Peyer's patch (tissue), 4 donors: Measurements from ENCODE around the gene CRELD2. TPM values are rescaled to one million over a fixed set of nuclear protein-coding genes. Genes with fewer than 3 reads are reported as not detected.

Source experiments
- DNase-seq, 3 donors: peaks; one replicate each; pipeline ENCODE4 v3.0.0-alpha.2; 2017 to 2019
- H3K27ac ChIP-seq, 4 donors: fragments of 200-600 bp; sonication (generic); one replicate each; pipeline ENCODE4 v1.5.1; 2016 to 2019
- H3K27me3 ChIP-seq, 2 donors: fragments of 200-600 bp; sonication (generic); one replicate each; pipeline ENCODE4 v1.5.1; 2019
- H3K36me3 ChIP-seq, 3 donors: fragments of 200-600 bp; sonication (generic); one replicate each; pipeline ENCODE4 v1.5.1; 2016 to 2019
- H3K4me1 ChIP-seq, 4 donors: fragments of 200-600 bp; sonication (generic); one replicate each; pipeline ENCODE4 v1.5.1; 2016 to 2019
- H3K4me3 ChIP-seq, 4 donors: fragments of 200-600 bp; sonication (generic); 1 replicate in 3 of 4; 2 replicates in 1 of 4; pipeline ENCODE4 v1.5.1; 2016 to 2019; ENCODE audit warnings: mild to moderate bottlenecking in 1 of 4
- H3K9me3 ChIP-seq, 4 donors: fragments of 200-600 bp; sonication (generic); one replicate each; pipeline ENCODE4 v1.5.1; 2016 to 2019; ENCODE audit warnings: mild to moderate bottlenecking in 1 of 4
- POLR2A ChIP-seq, 2 donors: fragments of 450-650 bp; IDR thresholded peaks; one replicate each; pipeline ENCODE4 v1.5.1; 2017; ENCODE audit warnings: antibody characterized with exemption in 2 of 2, mild to moderate bottlenecking in 2 of 2, moderate library complexity in 2 of 2
- total RNA-seq, 4 donors: library from RNA; depleted of rRNA; stranded (reverse); fragments of >200 nt; gene quantifications; one replicate each; pipeline ENCODE4 v1.1.0, GENCODE V29; 2016
- TF ChIP-seq, protein P1 (sequence below), 6 experiments: fragments of 450-650 bp in 4 of 6; fragments of 200-600 bp in 2 of 6; sonication (generic) in 1 of 6; IDR thresholded peaks; one replicate each; pipeline ENCODE4 v1.5.1; 2017 to 2019; ENCODE audit warnings: antibody characterized with exemption in 6 of 6, mild to moderate bottlenecking in 3 of 6, moderate library complexity in 1 of 6

The CRELD2 gene
- total RNA-seq, 4 donors from 2014 or later: 33.3 to 52.0 (median 41.1) TPM

DNA sequence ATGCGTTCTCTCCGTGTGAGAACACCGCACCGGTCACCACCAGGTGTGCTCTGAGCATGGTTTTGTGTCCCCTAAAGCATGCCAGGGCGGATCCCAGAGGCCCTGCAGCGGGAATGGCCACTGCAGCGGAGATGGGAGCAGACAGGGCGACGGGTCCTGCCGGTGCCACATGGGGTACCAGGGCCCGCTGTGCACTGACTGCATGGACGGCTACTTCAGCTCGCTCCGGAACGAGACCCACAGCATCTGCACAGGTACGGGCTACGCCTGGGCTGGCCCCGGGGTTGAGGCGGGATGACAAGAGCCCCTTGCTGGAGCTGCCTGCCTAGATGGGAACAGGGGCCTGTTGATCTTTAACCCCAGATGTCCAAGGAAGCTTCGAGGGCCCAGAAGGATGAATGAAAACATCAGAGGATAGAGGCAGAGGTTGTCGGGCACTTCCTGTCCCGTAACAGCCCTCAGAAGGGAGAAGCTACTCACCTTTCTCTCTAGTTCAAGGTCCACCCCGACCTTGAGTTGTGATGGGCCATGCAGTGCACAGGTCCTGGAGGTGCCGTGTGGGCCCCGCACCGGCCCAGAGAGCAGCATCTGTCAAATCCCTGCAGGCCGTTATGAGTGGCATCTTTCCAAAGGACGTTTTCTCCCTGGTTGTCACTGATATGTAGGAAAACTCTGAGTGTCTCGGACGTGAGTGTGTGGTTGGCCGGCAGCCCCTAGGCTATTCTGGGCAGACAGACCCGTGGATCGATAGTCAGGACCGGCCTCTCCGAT is 3.3 kb downstream of the CRELD2 start:
- Histone ChIP-seq H3K4me1 (peaks cover 4 to 16% (median 9%) of the 10 kb centered on the region in 4 donors), H3K36me3 (peaks cover 0 to 15% (median 0%) of the 10 kb centered on the region in 3 donors), H3K27ac (no peak overlapping the region), H3K4me3 (no peak overlapping the region), H3K27me3 (no peaks in the 10 kb centered on the region), H3K9me3 (no peaks in the 10 kb centered on the region)
- no peak for DNase-seq
- no peak for TF ChIP-seq POLR2A (IDR thresholded peaks at IDR 0.05)
- TF ChIP-seq, protein P1, sequence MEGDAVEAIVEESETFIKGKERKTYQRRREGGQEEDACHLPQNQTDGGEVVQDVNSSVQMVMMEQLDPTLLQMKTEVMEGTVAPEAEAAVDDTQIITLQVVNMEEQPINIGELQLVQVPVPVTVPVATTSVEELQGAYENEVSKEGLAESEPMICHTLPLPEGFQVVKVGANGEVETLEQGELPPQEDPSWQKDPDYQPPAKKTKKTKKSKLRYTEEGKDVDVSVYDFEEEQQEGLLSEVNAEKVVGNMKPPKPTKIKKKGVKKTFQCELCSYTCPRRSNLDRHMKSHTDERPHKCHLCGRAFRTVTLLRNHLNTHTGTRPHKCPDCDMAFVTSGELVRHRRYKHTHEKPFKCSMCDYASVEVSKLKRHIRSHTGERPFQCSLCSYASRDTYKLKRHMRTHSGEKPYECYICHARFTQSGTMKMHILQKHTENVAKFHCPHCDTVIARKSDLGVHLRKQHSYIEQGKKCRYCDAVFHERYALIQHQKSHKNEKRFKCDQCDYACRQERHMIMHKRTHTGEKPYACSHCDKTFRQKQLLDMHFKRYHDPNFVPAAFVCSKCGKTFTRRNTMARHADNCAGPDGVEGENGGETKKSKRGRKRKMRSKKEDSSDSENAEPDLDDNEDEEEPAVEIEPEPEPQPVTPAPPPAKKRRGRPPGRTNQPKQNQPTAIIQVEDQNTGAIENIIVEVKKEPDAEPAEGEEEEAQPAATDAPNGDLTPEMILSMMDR (IDR thresholded peaks at IDR 0.05): no peak

GRCh38 chr22:49922484-49922883 is 4.0 kb downstream of the CRELD2 start:
- TF ChIP-seq, protein P1 (IDR thresholded peaks at IDR 0.05): no peak
- TF ChIP-seq POLR2A (IDR thresholded peaks at IDR 0.05): no peak
- DNase-seq: no peak
- peaks cover 0 to 8% (median 6%) of the 10 kb centered on the region in 4 donors for H3K4me1 ChIP-seq
- no peak overlapping the region for H3K27ac ChIP-seq
- H3K9me3 ChIP-seq: no peaks in the 10 kb centered on the region
- H3K36me3 ChIP-seq: peaks cover 0 to 15% (median 0%) of the 10 kb centered on the region in 3 donors
- H3K4me3 ChIP-seq: no peak overlapping the region
- H3K27me3 ChIP-seq: no peaks in the 10 kb centered on the region

DNA sequence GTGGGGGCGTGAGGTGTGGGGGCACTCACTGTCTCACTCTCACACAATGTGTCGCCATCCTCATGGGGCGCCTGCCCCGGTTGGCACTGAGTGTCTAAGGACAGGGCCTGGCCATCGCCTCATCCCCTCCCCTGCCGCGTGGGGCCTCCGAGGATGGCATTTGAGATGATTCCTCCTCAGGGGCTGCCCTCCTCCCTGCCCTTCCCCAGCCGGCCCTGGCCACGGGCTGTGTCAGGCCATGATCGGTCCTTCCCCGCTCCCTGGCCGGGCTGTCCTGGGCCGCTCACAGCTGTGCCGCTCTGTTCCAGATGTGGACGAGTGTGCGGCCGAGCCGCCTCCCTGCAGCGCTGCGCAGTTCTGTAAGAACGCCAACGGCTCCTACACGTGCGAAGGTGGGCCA is 4.5 kb downstream of the CRELD2 start:
- no peak for TF ChIP-seq POLR2A (IDR thresholded peaks at IDR 0.05)
- TF ChIP-seq, protein P1 (IDR thresholded peaks at IDR 0.05): no peak
- no peak overlapping the region for H3K27ac ChIP-seq

GRCh38 chr22:49923445-49923844 is 5.0 kb downstream of the CRELD2 start:
- peaks cover 0 to 15% (median 0%) of the 10 kb centered on the region in 3 donors for H3K36me3 ChIP-seq

More for the DNA sequence above, 4.5 kb downstream of the CRELD2 start:
- no peak overlapping the region for H3K4me3 ChIP-seq
- no peaks in the 10 kb centered on the region for H3K27me3 ChIP-seq
- H3K36me3 ChIP-seq: peaks cover 0 to 15% (median 0%) of the 10 kb centered on the region in 3 donors
- no peaks in the 10 kb centered on the region for H3K9me3 ChIP-seq
- H3K4me1 ChIP-seq: peaks cover 0 to 8% (median 6%) of the 10 kb centered on the region in 4 donors
- no peak for DNase-seq

DNA sequence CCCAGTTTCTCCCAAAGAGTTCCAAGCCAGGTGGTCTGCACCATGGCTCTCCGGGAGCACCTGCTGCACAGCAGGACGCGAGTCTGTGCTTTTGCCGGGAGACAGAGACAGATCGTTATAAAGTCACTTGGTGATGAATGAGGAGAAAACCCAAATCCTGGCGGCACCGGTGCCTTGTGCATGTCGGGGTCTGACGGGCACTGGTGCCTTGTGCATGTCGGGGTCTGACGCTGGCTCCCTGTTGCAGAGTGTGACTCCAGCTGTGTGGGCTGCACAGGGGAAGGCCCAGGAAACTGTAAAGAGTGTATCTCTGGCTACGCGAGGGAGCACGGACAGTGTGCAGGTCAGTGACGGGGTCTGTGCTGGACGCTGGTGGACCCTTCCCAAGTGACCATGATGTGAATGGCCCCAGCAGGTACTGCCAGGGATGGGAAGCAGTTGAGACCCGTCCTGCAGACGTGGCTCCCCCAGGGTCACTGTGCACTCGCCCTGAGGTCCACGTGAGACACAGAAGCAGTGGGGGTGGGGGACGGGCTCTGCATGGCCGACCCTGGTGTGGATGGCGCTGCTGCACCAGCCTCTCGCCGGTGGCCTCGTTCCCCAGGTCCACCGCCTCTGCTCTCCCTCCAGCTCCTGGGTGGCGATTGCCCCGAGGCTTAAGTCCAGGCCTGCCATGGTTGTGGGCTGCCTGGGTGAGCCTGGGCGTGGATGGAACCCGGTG is 5.8 kb downstream of the CRELD2 start:
- H3K4me1 ChIP-seq: peaks cover 0 to 7% (median 4%) of the 10 kb centered on the region in 4 donors
- H3K4me3 ChIP-seq: no peak overlapping the region
- TF ChIP-seq, protein P1 (IDR thresholded peaks at IDR 0.05): no peak
- TF ChIP-seq POLR2A (IDR thresholded peaks at IDR 0.05): no peak
- no peaks in the 10 kb centered on the region for H3K9me3 ChIP-seq
- peaks cover 0 to 15% (median 0%) of the 10 kb centered on the region in 3 donors for H3K36me3 ChIP-seq
- no peak for DNase-seq
- H3K27ac ChIP-seq: peak overlapping the region in 1 of 4 donors; percentile 88
- H3K27me3 ChIP-seq: no peaks in the 10 kb centered on the region

More at GRCh38 chr22:49923445-49923844, 5.0 kb downstream of the CRELD2 start:
- TF ChIP-seq, protein P1 (IDR thresholded peaks at IDR 0.05): peak in 2 of 6 experiments; percentile 10 to 24
- no peak for TF ChIP-seq POLR2A (IDR thresholded peaks at IDR 0.05)
- DNase-seq: no peak
- Histone ChIP-seq H3K9me3 (no peaks in the 10 kb centered on the region), H3K27me3 (no peaks in the 10 kb centered on the region), H3K4me3 (no peak overlapping the region), H3K4me1 (peaks cover 0 to 8% (median 6%) of the 10 kb centered on the region in 4 donors), H3K27ac (no peak overlapping the region)
